OCI-LY7 (cell line): Measurements from ENCODE around the gene EMC7. TPM values are rescaled to one million over a fixed set of nuclear protein-coding genes. Genes with fewer than 3 reads are reported as not detected.

ENCODE experiments used
- BruUV-seq: library from RNA; stranded (reverse); fragments of 400-500 nt; replicated peaks from 2 replicates; lab custom pipeline; 2021; lab: Mats Ljungman, UMichigan
- CTCF ChIA-PET: fragments of 300-600 bp; sonication (Branson Sonifier 250); formaldehyde crosslinking; loops from one replicate; lab custom pipeline; 2022; ENCODE audit warnings: antibody characterized with exemption; ENCODE audit not compliant: unreplicated experiment; lab: Charles Lee
- POLR2A ChIA-PET: fragments of 300-600 bp; sonication (Branson Sonifier 250); formaldehyde crosslinking; loops from one replicate; lab custom pipeline; 2022; ENCODE audit warnings: antibody characterized with exemption; lab: Charles Lee
- DNase-seq: peaks from one replicate; pipeline ENCODE4 v3.0.0-alpha.2; 2015; ENCODE audit warnings: low spot score
- H2AFZ ChIP-seq: fragments of 200-600 bp; sonication (generic), shearing (Covaris generic); 2 replicates; pipeline ENCODE4 v1.6.1; 2014; ENCODE audit warnings: mild to moderate bottlenecking, antibody characterized with exemption, low read length, moderate library complexity
- H3K27ac ChIP-seq: fragments of 200-600 bp; sonication (generic); 2 replicates; pipeline ENCODE4 v1.5.1; 2014; ENCODE audit warnings: mixed run types, low read depth, mild to moderate bottlenecking, moderate library complexity, low read length, inconsistent platforms; ENCODE audit not compliant: poor library complexity, severe bottlenecking
- H3K36me3 ChIP-seq: fragments of 200-600 bp; sonication (generic); 2 replicates; pipeline ENCODE4 v1.6.1; 2014; ENCODE audit warnings: mild to moderate bottlenecking, antibody characterized with exemption, low read length, moderate library complexity, mixed read lengths; ENCODE audit not compliant: insufficient read depth
- H3K4me1 ChIP-seq: fragments of 200-600 bp; sonication (generic); 2 replicates; pipeline ENCODE4 v1.5.1; 2014; ENCODE audit warnings: mild to moderate bottlenecking, low read length; ENCODE audit not compliant: insufficient read depth, poor library complexity, severe bottlenecking
- H3K4me2 ChIP-seq: fragments of 200-600 bp; sonication (generic); 2 replicates; pipeline ENCODE4 v1.6.1; 2014; ENCODE audit warnings: mild to moderate bottlenecking, low read length
- H3K4me3 ChIP-seq: fragments of 200-600 bp; sonication (generic); 2 replicates; pipeline ENCODE4 v1.5.1; 2014; ENCODE audit warnings: mild to moderate bottlenecking, low read depth, low read length; ENCODE audit not compliant: poor library complexity, severe bottlenecking
- H3K79me2 ChIP-seq: fragments of 200-600 bp; sonication (generic); 2 replicates; pipeline ENCODE4 v1.6.1; 2016; ENCODE audit warnings: low read depth, mild to moderate bottlenecking, low read length, moderate library complexity, mixed read lengths; ENCODE audit not compliant: insufficient read depth
- H3K9me2 ChIP-seq: fragments of 200-600 bp; sonication (generic); 2 replicates; pipeline ENCODE4 v1.6.1; 2016; ENCODE audit warnings: mild to moderate bottlenecking, low read length, mixed read lengths; ENCODE audit not compliant: insufficient read depth
- H3K9me3 ChIP-seq: fragments of 200-600 bp; sonication (generic); 2 replicates; pipeline ENCODE4 v1.6.1; 2014; ENCODE audit warnings: mild to moderate bottlenecking, mixed run types, low read length, mixed read lengths
- H4K20me1 ChIP-seq: fragments of 200-600 bp; sonication (generic); 2 replicates; pipeline ENCODE4 v1.6.1; 2014; ENCODE audit warnings: mild to moderate bottlenecking, antibody characterized with exemption, low read length, moderate library complexity, mixed read lengths; ENCODE audit not compliant: insufficient read depth
- CTCF ChIP-seq: fragments of 200-600 bp; sonication (generic); conservative IDR thresholded peaks from 2 replicates; pipeline ENCODE4 v1.5.1; 2014; ENCODE audit warnings: mild to moderate bottlenecking, antibody characterized with exemption, low read length, moderate library complexity, mixed read lengths
- EZH2phosphoT487 ChIP-seq: fragments of 200-600 bp; sonication (generic); IDR thresholded peaks from 2 replicates; pipeline ENCODE4 v1.6.1; 2018; ENCODE audit warnings: low read depth, borderline replicate concordance, mild to moderate bottlenecking, mixed run types, antibody characterized with exemption, low read length, moderate library complexity, mixed read lengths
- intact Hi-C: fragments of 100-400 bp; cut with micrococcal nuclease; formaldehyde crosslinking; loops from one replicate; pipeline ENCODE4 v1.10.0; 2022; ENCODE audit not compliant: unreplicated experiment
- total RNA-seq, 2 experiments: library from RNA; depleted of rRNA in 1 of 2; stranded (reverse); fragments of >200 nt in 1 of 2; shearing (Covaris generic) in 1 of 2; gene quantifications; 2 replicates each; pipeline ENCODE4 v1.2.3, GENCODE V29; 2014 to 2022

The EMC7 gene
- total RNA-seq, 2 experiments from 2014 or later = 14.7 to 41.4 TPM

GRCh38 chr15:34079904-34080303 is 21.8 kb downstream of the EMC7 start:
- Histone ChIP-seq H3K4me2 (no peak overlapping the region), H3K36me3 (peaks cover 13% of the 10 kb centered on the region), H3K4me3 (no peak overlapping the region), H3K4me1 (no peaks in the 10 kb centered on the region), H3K9me3 (no peaks in the 10 kb centered on the region), H3K9me2 (no peaks in the 10 kb centered on the region), H3K27ac (no peak overlapping the region), H4K20me1 (no peaks in the 10 kb centered on the region), H2AFZ (no peak overlapping the region), H3K79me2 (no peaks in the 10 kb centered on the region)
- intact Hi-C loops = no loop called here
- CTCF ChIA-PET = no interaction called here
- no peak for DNase-seq
- BruUV-seq = no TSS peak
- TF ChIP-seq CTCF = no peak
- no peak for TF ChIP-seq EZH2phosphoT487
- POLR2A ChIA-PET = interaction anchor here (0.6 kb wide), 2 partner anchors 60 to 289 kb away, joined by 3 to 5 read pairs; no protein-coding TSS in a partner anchor

GRCh38 chr15:34078900-34079299 is 22.8 kb downstream of the EMC7 start:
- Histone ChIP-seq H3K4me3 (no peak overlapping the region), H3K9me2 (no peaks in the 10 kb centered on the region), H3K27ac (no peak overlapping the region), H2AFZ (no peak overlapping the region), H3K9me3 (no peaks in the 10 kb centered on the region), H3K4me2 (no peak overlapping the region), H4K20me1 (no peaks in the 10 kb centered on the region), H3K4me1 (no peaks in the 10 kb centered on the region), H3K36me3 (peaks cover 7% of the 10 kb centered on the region), H3K79me2 (no peaks in the 10 kb centered on the region)
- no peak for DNase-seq
- ChIA-PET CTCF (no interaction called here), POLR2A (interaction anchor here (0.6 to 0.8 kb wide), 2 partner anchors 38 to 860 kb away, joined by 3 read pairs; no protein-coding TSS in a partner anchor)
- intact Hi-C loops = no loop called here
- no TSS peak for BruUV-seq
- TF ChIP-seq EZH2phosphoT487 (no peak), CTCF (no peak)

GRCh38 chr15:34076785-34077184 is 24.9 kb downstream of the EMC7 start:
- H4K20me1 ChIP-seq = no peaks in the 10 kb centered on the region
- TF ChIP-seq EZH2phosphoT487 = no peak
- TF ChIP-seq CTCF = no peak
- BruUV-seq = no TSS peak
- intact Hi-C loops = no loop called here
- no peaks in the 10 kb centered on the region for H3K9me2 ChIP-seq
- no peak overlapping the region for H2AFZ ChIP-seq
- no peaks in the 10 kb centered on the region for H3K9me3 ChIP-seq
- CTCF ChIA-PET = interaction anchor here (1.2 kb wide), 1 partner anchor 19 kb away, joined by 4 read pairs; no protein-coding TSS in a partner anchor
- H3K36me3 ChIP-seq = no peaks in the 10 kb centered on the region
- H3K4me1 ChIP-seq = no peaks in the 10 kb centered on the region
- no peak overlapping the region for H3K4me2 ChIP-seq
- H3K79me2 ChIP-seq = no peaks in the 10 kb centered on the region
- DNase-seq = no peak
- no peak overlapping the region for H3K27ac ChIP-seq
- no peak overlapping the region for H3K4me3 ChIP-seq
- POLR2A ChIA-PET = no interaction called here
